Effector CD8-positive, alpha-beta T cell (primary cell): ENCODE data around the gene FKBP15.

Experiments
- DNase-seq: peaks from one replicate; lab custom pipeline; 2025; lab: John Stamatoyannopoulos, UW

The FKBP15 gene

GRCh38 chr9:113183956-113184488, 37.1 kb downstream of the FKBP15 start:
- DNase-seq, result no peak

- DNase-seq, result no peak
Measured at GRCh38 chr9:113181165-113181564, 39.9 kb downstream of the FKBP15 start.

- no peak for DNase-seq
Measured at GRCh38 chr9:113179839-113180238, 41.2 kb downstream of the FKBP15 start.

- no peak for DNase-seq
Measured at GRCh38 chr9:113178087-113178486, 43.0 kb downstream of the FKBP15 start.

GRCh38 chr9:113177251-113177650, 43.8 kb downstream of the FKBP15 start:
- no peak for DNase-seq

- DNase-seq, result no peak
Measured at GRCh38 chr9:113176803-113177202, 44.3 kb downstream of the FKBP15 start.

- DNase-seq, result no peak
Measured at GRCh38 chr9:113173341-113173740, 47.7 kb downstream of the FKBP15 start.

GRCh38 chr9:113168809-113169208, 52.3 kb downstream of the FKBP15 start:
- DNase-seq, result no peak

GRCh38 chr9:113166039-113166438, 55.0 kb downstream of the FKBP15 start:
- DNase-seq, result no peak

- no peak for DNase-seq
Measured at GRCh38 chr9:113164536-113165300, 56.4 kb downstream of the FKBP15 start.

GRCh38 chr9:113163001-113163400, 58.1 kb downstream of the FKBP15 start:
- no peak for DNase-seq

- no peak for DNase-seq
Measured at GRCh38 chr9:113160571-113160970, 60.5 kb downstream of the FKBP15 start.

- no peak for DNase-seq
Measured at GRCh38 chr9:113158446-113158845, 62.6 kb downstream of the FKBP15 start.

GRCh38 chr9:113156880-113157279, 64.2 kb downstream of the FKBP15 start:
- DNase-seq, result no peak

GRCh38 chr9:113155911-113156588, 65.0 kb downstream of the FKBP15 start:
- no peak for DNase-seq

GRCh38 chr9:113154946-113155345, 66.1 kb downstream of the FKBP15 start:
- DNase-seq, result no peak

- DNase-seq, result no peak
Measured at GRCh38 chr9:113154471-113154870, 66.6 kb downstream of the FKBP15 start.

- DNase-seq, result no peak
Measured at GRCh38 chr9:113153599-113153998, 67.5 kb downstream of the FKBP15 start.

GRCh38 chr9:113152699-113153098, 68.4 kb downstream of the FKBP15 start:
- no peak for DNase-seq

- no peak for DNase-seq
Measured at GRCh38 chr9:113151696-113152630, 69.1 kb downstream of the FKBP15 start.

- DNase-seq, result peak; percentile 74
Measured at GRCh38 chr9:113150670-113151611, 70.1 kb downstream of the FKBP15 start, which contains the start of gene SLC31A2. Gene SLC31A2 (plus strand): TSS chr9:113151007. CDS start chr9:113151075, 68 bp downstream.
